ENCODE results near the gene RASAL3. TPM values are rescaled to one million over a fixed set of nuclear protein-coding genes. Genes with fewer than 3 reads are reported as not detected.
A peak's percentile ranks its signal among the peaks of the same experiment; 100 is the strongest.
"Not testable (repeated sequence)": the region's sequence is repeated elsewhere in the genome, so short reads cannot be mapped to it uniquely, and the experiment has no call there.

The RASAL3 gene
- polyA plus RNA-seq, 3 donors from 2014 or later: 71.5 to 114 (median 89.1) TPM

- DNase-seq: no peak
- H3K9me3 Mint-ChIP-seq: no peaks in the 10 kb centered on the region
- no peak overlapping the region for H3K27ac Mint-ChIP-seq
- H3K27me3 Mint-ChIP-seq (ENCODE audit: low read depth in 3 of 3): peaks cover 0 to 1% (median 1%) of the 10 kb centered on the region in 3 donors
- H3K4me3 Mint-ChIP-seq: no peak overlapping the region
- no peaks in the 10 kb centered on the region for H3K36me3 Mint-ChIP-seq
- no peaks in the 10 kb centered on the region for H3K4me1 Mint-ChIP-seq
Observed at GRCh38 chr19:15487038-15487437, 22.7 kb upstream of the RASAL3 start.

- not testable (repeated sequence) for H3K9me3 Mint-ChIP-seq, H3K36me3 Mint-ChIP-seq
Observed at GRCh38 chr19:15485768-15486167, 21.4 kb upstream of the RASAL3 start.

GRCh38 chr19:15480996-15481395 lies 16.7 kb upstream of the RASAL3 start:
- not testable (repeated sequence) for DNase-seq; H3K9me3 Mint-ChIP-seq; H3K27me3 Mint-ChIP-seq (ENCODE audit: low read depth in 3 of 3); H3K4me3 Mint-ChIP-seq; H3K36me3 Mint-ChIP-seq; H3K27ac Mint-ChIP-seq
- peaks cover 8 to 17% of the 10 kb centered on the region in 2 donors for H3K4me1 Mint-ChIP-seq

More at GRCh38 chr19:15485768-15486167, 21.4 kb upstream of the RASAL3 start:
- H3K27me3 Mint-ChIP-seq (ENCODE audit: low read depth in 3 of 3); DNase-seq; H3K4me3 Mint-ChIP-seq; H3K27ac Mint-ChIP-seq; H3K4me1 Mint-ChIP-seq: not testable (repeated sequence)

- H3K27ac Mint-ChIP-seq: peak within 1 kb of the TSS in 3 of 6 donors; percentile 20 to 80 (median 45)
- no peak within 1 kb of the TSS for H3K4me3 Mint-ChIP-seq
Observed at GRCh38 chr19:15479391-15480345, 15.3 kb upstream of the RASAL3 start, which contains the start of gene PGLYRP2. Gene PGLYRP2 (minus strand): TSS chr19:15479501. CDS start chr19:15479371, 130 bp downstream.

GRCh38 chr19:15476325-15476724 lies 12.0 kb upstream of the RASAL3 start:
- DNase-seq: peak; percentile 23 to 38 (median 26)
- peak overlapping the region; percentile 23 to 75 (median 47) for H3K27ac Mint-ChIP-seq
- no peak overlapping the region for H3K4me3 Mint-ChIP-seq
- peaks cover 0 to 5% (median 1%) of the 10 kb centered on the region in 3 donors for H3K27me3 Mint-ChIP-seq (ENCODE audit: low read depth in 3 of 3)
- H3K4me1 Mint-ChIP-seq: peaks cover 10 to 18% of the 10 kb centered on the region in 2 donors
- H3K36me3 Mint-ChIP-seq: no peaks in the 10 kb centered on the region
- H3K9me3 Mint-ChIP-seq: no peaks in the 10 kb centered on the region

More at GRCh38 chr19:15479391-15480345, 15.3 kb upstream of the RASAL3 start, which contains the start of gene PGLYRP2:
- peaks cover 8 to 18% of the 10 kb centered on the region in 2 donors for H3K4me1 Mint-ChIP-seq
- peaks cover 0 to 2% (median 1%) of the 10 kb centered on the region in 3 donors for H3K27me3 Mint-ChIP-seq (ENCODE audit: low read depth in 3 of 3)
- no peak for DNase-seq
- no peaks in the 10 kb centered on the region for H3K36me3 Mint-ChIP-seq
- H3K9me3 Mint-ChIP-seq: no peaks in the 10 kb centered on the region

GRCh38 chr19:15475611-15476010 lies 11.3 kb upstream of the RASAL3 start:
- Mint-ChIP-seq H3K4me3 (no peak overlapping the region), H3K9me3 (no peaks in the 10 kb centered on the region), H3K27ac (no peak overlapping the region), H3K36me3 (no peaks in the 10 kb centered on the region), H3K4me1 (peaks cover 10 to 18% of the 10 kb centered on the region in 2 donors), H3K27me3 (ENCODE audit: low read depth in 3 of 3) (peaks cover 0 to 5% (median 1%) of the 10 kb centered on the region in 3 donors)
- DNase-seq: no peak

GRCh38 chr19:15475169-15475568 lies 10.8 kb upstream of the RASAL3 start:
- DNase-seq: no peak
- Mint-ChIP-seq H3K36me3 (no peaks in the 10 kb centered on the region), H3K27ac (peak overlapping the region in 3 of 6 donors; percentile 18 to 46 (median 20)), H3K27me3 (ENCODE audit: low read depth in 3 of 3) (peaks cover 0 to 6% (median 1%) of the 10 kb centered on the region in 3 donors), H3K4me3 (no peak overlapping the region), H3K4me1 (peaks cover 11 to 19% of the 10 kb centered on the region in 2 donors), H3K9me3 (no peaks in the 10 kb centered on the region)

- H3K27ac Mint-ChIP-seq; H3K27me3 Mint-ChIP-seq (ENCODE audit: low read depth in 3 of 3); H3K4me3 Mint-ChIP-seq; H3K36me3 Mint-ChIP-seq; DNase-seq; H3K9me3 Mint-ChIP-seq: not testable (repeated sequence)
- H3K4me1 Mint-ChIP-seq: peaks cover 19 to 29% of the 10 kb centered on the region in 2 donors
Observed at GRCh38 chr19:15473821-15474220, 9.5 kb upstream of the RASAL3 start.

- peaks cover 39 to 44% of the 10 kb centered on the region in 2 donors for H3K4me1 Mint-ChIP-seq
- H3K27ac Mint-ChIP-seq: peak overlapping the region in 1 of 6 donors; percentile 24
- DNase-seq: no peak
- H3K4me3 Mint-ChIP-seq: peak overlapping the region in 4 of 5 donors; percentile 23 to 45 (median 30)
- no peaks in the 10 kb centered on the region for H3K9me3 Mint-ChIP-seq
- H3K36me3 Mint-ChIP-seq: no peaks in the 10 kb centered on the region
- peaks cover 2 to 9% (median 6%) of the 10 kb centered on the region in 3 donors for H3K27me3 Mint-ChIP-seq (ENCODE audit: low read depth in 3 of 3)
Observed at GRCh38 chr19:15471639-15472101, 7.3 kb upstream of the RASAL3 start.

- H3K4me3 Mint-ChIP-seq: peak overlapping the region; percentile 74 to 90 (median 83)
- peaks cover 41 to 47% of the 10 kb centered on the region in 2 donors for H3K4me1 Mint-ChIP-seq
- H3K27me3 Mint-ChIP-seq (ENCODE audit: low read depth in 3 of 3): peaks cover 2 to 7% (median 6%) of the 10 kb centered on the region in 3 donors
- H3K36me3 Mint-ChIP-seq: no peaks in the 10 kb centered on the region
- no peaks in the 10 kb centered on the region for H3K9me3 Mint-ChIP-seq
- peak overlapping the region in 3 of 6 donors; percentile 12 to 86 (median 58) for H3K27ac Mint-ChIP-seq
- peak in 2 of 3 donors; percentile 24 to 30 for DNase-seq
Observed at GRCh38 chr19:15469513-15470297, 5.4 kb upstream of the RASAL3 start.

GRCh38 chr19:15468675-15469512 lies 4.5 kb upstream of the RASAL3 start:
- no peaks in the 10 kb centered on the region for H3K36me3 Mint-ChIP-seq
- H3K4me3 Mint-ChIP-seq: peak overlapping the region; percentile 74 to 90 (median 83)
- H3K4me1 Mint-ChIP-seq: peaks cover 45 to 51% of the 10 kb centered on the region in 2 donors
- peak overlapping the region in 3 of 6 donors; percentile 58 to 81 (median 66) for H3K27ac Mint-ChIP-seq
- no peak for DNase-seq
- H3K9me3 Mint-ChIP-seq: no peaks in the 10 kb centered on the region
- peaks cover 2 to 5% (median 4%) of the 10 kb centered on the region in 3 donors for H3K27me3 Mint-ChIP-seq (ENCODE audit: low read depth in 3 of 3)

- H3K36me3 Mint-ChIP-seq: peaks cover 0 to 6% (median 0%) of the 10 kb centered on the region in 3 donors
- peak overlapping the region; percentile 17 to 93 (median 70) for H3K27ac Mint-ChIP-seq
- no peaks in the 10 kb centered on the region for H3K9me3 Mint-ChIP-seq
- no peak for DNase-seq
- H3K27me3 Mint-ChIP-seq (ENCODE audit: low read depth in 3 of 3): peaks cover 2 to 9% (median 4%) of the 10 kb centered on the region in 3 donors
- H3K4me1 Mint-ChIP-seq: peaks cover 56 to 60% of the 10 kb centered on the region in 2 donors
- H3K4me3 Mint-ChIP-seq: peak overlapping the region in 3 of 5 donors; percentile 18 to 78 (median 51)
Observed at GRCh38 chr19:15467734-15468214, 3.4 kb upstream of the RASAL3 start.

Measured in immature natural killer cell (primary cell).